Endothelial cell of umbilical vein (primary cell): ENCODE data around the gene JMJD7.

Experiments used
- CTCF ChIP-seq, 2 donors: IDR thresholded peaks; 1 replicate in 1 of 2; 2 replicates in 1 of 2; pipeline ENCODE4 v1.5.1; 2011; ENCODE audit warnings: low read length in 2 of 2, mild to moderate bottlenecking in 2 of 2, moderate library complexity in 2 of 2, control low read depth in 1 of 2, inconsistent platforms in 1 of 2, low read depth in 1 of 2; ENCODE audit not compliant: insufficient read depth in 1 of 2; ENCODE audit errors: extremely low read depth in 1 of 2
- POLR2A ChIP-seq: IDR thresholded peaks from 2 replicates; pipeline ENCODE4 v1.6.1; 2012; ENCODE audit warnings: low read depth, mild to moderate bottlenecking, control low read depth, low read length
- POLR2AphosphoS5 ChIP-seq: IDR thresholded peaks from 2 replicates; pipeline ENCODE4 v1.6.1; 2012; ENCODE audit warnings: low read depth, mild to moderate bottlenecking, control low read depth, low read length, moderate library complexity; ENCODE audit not compliant: insufficient read depth

- TF ChIP-seq POLR2AphosphoS5 (no peak), CTCF (IDR thresholded peaks at IDR 0.05; ENCODE audit: extremely low read depth in 1 of 2, insufficient read depth in 1 of 2, low read depth in 1 of 2, low read length in 2 of 2) (no peak), POLR2A (no peak)
Measured at GRCh38 chr15:41848631-41849030, 20.7 kb downstream of the JMJD7 start.
